ACHN (cell line): ENCODE results near the gene TATDN2.
A peak's percentile ranks its signal among the peaks of the same experiment; 100 is the strongest.

ENCODE experiments used
- DNase-seq: peaks from one replicate; pipeline ENCODE4 v3.0.0-alpha.2; 2015
- in situ Hi-C: cut with HindIII; loops from 2 replicates; pipeline ENCODE4 v1.10.0; 2017; ENCODE audit warnings: low sequenced_read_pairs, low pct_ligation_motif_present, low pct_unique_long_range_greater_than_20kb

TATDN2 gene

GRCh38 chr3:10233988-10234387 lies 14.3 kb upstream of the TATDN2 start:
- DNase-seq, result no peak
- in situ Hi-C loops, result no loop called here

DNA sequence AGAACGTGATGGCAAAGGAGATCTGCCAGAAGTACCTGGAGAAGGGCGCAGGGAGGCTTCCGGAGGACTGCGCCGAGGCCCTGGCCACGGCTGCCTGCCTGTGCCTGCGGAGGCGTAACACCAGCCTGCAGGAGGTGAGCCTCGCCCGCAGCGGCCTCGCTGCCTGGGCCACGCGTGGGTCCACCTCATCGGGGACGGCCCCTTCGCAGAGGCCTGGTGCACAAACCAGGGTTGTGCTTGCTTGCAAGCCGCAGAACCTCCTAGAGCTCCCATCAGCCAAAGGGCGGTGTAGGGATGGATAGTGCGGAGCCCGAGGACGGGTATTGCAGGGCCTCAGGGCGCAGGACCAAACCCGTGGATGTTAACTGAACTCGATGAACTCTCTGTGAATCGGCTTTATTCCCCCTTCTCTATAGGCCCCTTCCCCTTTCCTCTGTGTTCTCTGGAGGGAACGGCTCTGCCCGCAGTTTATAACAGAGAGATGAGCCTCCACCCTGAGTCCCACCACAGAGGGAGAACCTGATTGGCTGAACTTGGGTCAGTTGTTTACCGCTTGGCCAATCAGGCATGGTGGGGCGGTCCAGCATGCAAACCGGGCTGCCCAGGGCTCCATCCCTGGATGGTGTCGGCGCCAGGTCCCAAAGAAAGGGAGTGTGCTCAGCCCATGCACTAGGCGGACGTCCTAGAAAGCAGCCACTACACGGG lies 13.6 kb upstream of the TATDN2 start:
- DNase-seq, result no peak
- in situ Hi-C loops, result no loop called here

- DNase-seq, result no peak
- in situ Hi-C loops, result no loop called here
Measured at GRCh38 chr3:10235551-10235950, 12.7 kb upstream of the TATDN2 start.

DNA sequence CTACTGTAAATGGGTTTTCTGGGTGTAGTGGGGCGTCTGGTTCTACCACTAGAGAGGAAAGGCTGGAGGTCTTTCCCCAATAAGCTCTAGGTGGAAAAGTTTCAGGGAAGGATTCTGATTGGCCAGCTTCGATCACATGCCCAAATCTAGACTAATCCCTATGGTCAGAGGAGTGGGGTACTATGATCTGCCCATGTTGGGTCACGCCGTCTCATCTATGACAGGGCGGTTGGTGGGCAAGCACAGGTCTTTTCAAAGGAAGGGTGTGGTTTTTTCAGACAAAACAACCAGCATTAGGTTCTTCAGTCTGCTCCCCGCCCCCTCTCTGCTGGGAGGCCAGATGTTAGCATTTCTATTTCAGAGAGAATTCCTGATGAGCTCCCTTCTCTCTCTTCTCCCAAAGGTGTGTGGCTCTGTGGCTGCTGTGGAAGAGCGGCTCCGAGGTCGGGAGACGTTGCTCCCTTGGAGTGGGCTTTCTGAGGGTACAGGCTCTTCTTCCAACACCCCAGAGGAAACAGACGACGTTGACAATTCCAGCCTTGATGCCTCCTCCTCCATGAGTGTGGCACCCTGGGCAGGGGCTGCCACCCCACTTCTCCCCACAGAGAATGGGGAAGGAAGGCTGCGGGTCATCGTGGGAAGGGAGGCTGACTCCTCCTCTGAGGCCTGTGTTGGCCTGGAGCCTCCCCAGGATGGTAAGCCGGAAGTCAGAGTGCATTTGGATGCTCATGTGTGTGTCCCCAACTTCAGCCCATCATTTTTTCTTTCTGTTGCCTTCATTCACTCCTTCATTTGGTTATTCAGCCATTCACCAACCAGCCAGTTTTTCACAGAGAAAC lies 9.7 kb upstream of the TATDN2 start:
- in situ Hi-C loops, result no loop called here
- no peak for DNase-seq

GRCh38 chr3:10240799-10241198 lies 7.5 kb upstream of the TATDN2 start:
- no peak for DNase-seq
- in situ Hi-C loops, result no loop called here

DNA sequence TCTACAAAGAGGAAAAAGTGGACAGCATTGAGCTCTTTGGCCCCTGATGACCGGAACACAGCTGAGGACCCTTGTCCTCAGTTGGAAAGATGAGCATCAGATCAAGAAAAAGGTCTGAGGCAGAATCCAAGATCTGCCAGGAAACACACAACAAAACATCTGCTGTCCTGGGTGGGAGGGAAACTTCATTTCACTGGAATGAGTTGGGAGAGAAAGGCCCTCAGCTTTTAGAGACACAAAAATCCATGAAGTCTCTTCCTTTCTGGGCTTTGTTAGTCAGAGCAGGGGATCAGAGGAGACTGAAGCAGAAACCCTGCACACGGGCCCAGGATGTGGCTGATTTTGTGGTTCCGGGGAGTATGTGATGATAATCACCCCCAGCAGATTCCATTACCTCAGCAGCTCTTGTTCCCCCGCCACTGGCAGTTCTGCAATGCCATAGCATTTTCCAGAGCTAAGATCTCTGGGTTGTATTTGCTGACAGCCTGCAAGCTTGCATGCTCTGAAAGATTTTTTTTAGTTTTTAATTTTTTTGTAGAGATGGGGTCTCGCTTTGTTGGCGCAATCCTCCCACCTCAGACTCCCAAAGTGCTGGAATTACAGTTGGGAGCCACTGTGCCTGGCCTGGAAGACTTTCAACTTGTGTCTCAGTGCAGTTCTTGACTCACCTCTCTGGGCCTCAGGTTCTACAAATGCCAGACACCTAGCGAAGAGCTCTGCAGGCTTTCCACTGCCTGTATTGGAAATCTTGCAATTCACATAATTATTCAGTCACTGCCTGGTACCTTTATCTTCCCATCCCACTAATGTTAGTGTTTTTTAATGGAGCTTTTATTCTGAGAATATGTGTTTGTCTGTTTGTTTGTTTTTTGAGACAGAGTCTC lies 5.8 kb upstream of the TATDN2 start:
- DNase-seq, result peak; percentile 49
- in situ Hi-C loops, result no loop called here

DNA sequence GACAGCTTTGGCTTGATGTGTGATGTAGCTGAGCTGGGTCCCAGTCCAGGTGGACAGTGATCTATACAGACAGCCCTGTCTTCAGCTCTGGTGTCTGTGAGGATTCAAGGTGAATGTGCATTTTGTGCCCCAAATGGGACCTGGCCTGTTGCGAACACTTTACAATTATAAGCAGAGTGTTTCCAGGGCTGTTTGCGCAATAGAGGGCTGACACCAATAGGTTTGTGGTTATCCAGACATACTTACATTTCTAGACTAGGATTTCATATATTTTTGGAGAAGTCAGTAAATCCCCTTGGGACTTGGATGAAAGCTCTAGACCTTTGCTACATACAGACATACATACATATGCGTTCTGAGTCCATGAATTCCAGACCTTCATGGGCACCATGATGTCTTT lies 4.2 kb upstream of the TATDN2 start:
- in situ Hi-C loops, result no loop called here
- DNase-seq, result no peak

DNA sequence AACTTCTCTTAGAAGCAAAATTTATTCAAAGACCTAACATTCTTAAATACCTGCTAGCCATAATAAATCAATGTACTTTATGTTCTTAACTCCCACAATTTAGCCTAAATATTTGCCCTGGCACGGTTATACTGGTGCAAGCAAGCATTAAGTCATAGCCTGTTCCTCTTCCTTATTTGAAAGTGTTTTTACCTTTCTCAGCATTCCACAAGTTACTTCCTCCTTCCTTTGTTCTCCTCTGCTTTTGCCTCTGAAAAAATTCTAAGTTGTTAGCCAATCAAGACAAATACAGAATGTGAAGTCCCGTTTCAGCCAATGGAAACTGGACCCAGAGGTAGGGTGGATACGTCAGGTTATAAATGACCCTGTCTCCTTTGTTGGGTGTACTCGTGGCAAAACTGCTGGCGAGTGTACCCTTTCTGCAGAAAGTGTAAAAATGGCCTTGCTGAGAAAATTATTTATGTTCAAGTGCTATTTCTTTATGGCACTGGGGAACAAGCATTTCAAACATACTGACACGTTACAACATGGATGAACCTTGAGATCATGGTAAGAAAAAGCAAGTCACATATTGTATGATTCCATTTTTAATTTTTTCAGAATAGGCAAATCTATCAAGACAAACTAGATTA lies 3.1 kb upstream of the TATDN2 start:
- no peak for DNase-seq
- in situ Hi-C loops, result no loop called here

- DNase-seq, result no peak
- in situ Hi-C loops, result no loop called here
Measured at GRCh38 chr3:10247679-10248183, 528 bp upstream of the TATDN2 start.

GRCh38 chr3:10248984-10249748 lies 907 bp downstream of the TATDN2 start:
- peak; percentile 18 for DNase-seq
- in situ Hi-C loops, result no loop called here

DNA sequence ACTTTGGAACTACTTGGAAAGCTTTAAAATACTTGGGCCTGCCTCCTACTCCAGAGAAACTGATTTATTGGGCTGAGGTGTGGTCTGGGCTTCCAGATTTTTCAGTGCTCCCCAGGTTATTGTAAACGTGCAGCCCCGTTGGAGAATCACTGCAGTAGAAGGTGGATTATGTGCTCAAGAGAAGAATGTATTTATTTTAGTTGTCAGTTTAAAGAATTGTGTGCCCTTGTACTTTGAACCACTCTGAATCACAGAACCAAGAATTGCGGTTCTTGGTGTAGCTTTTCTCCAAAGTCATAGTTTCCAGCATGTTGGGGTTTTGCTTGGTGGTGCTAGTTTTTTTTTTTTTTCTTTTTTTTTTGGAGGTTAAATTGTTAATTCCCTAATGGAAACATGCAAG lies 1.6 kb downstream of the TATDN2 start:
- DNase-seq, result no peak
- in situ Hi-C loops, result no loop called here

- in situ Hi-C loops, result no loop called here
- no peak for DNase-seq
Measured at GRCh38 chr3:10251006-10251405, 2.7 kb downstream of the TATDN2 start.

DNA sequence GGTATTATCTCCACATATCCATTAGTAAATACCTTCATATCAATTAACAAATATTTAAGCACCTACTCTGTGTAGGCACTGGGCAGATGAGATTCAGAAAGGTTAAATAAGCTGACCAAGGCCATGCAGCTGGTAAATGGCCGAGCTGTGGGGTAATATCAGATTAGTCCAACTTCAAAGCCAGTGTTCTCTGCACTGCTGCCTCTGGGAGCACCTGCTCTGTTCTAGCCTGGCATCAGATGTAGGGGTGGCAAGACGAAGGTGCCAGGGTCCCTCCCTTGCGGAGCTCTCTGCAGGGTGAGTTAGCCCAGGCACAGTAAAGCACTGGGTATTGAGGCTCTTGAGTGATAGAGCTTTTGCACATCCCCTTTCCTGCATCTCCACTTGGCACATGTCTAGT lies 5.5 kb downstream of the TATDN2 start:
- DNase-seq, result no peak
- in situ Hi-C loops, result no loop called here

- no peak for DNase-seq
- in situ Hi-C loops, result no loop called here
Measured at GRCh38 chr3:10255835-10256234, 7.6 kb downstream of the TATDN2 start.

- no peak for DNase-seq
- in situ Hi-C loops, result no loop called here
Measured at GRCh38 chr3:10259036-10259435, 10.8 kb downstream of the TATDN2 start.

- DNase-seq, result no peak
- in situ Hi-C loops, result no loop called here
Measured at GRCh38 chr3:10259798-10260197, 11.5 kb downstream of the TATDN2 start.

DNA sequence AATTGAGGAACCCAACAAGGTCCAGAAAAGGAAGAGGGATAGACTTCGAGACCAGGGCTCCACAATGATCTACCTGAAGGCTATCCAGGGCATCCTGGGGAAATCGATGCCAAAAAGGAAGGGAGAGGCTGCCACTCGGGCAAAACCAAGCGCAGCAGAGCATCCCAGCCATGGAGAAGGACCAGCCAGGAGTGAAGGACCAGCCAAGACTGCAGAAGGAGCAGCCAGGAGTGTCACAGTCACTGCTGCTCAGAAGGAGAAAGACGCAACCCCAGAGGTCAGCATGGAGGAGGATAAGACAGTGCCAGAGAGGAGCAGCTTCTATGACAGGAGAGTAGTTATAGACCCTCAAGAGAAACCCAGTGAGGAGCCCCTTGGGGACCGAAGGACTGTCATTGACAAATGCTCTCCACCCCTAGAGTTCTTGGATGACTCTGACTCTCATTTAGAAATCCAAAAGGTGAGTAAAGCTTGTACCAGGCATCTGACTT lies 12.0 kb downstream of the TATDN2 start:
- in situ Hi-C loops, result no loop called here

GRCh38 chr3:10262027-10262426 lies 13.8 kb downstream of the TATDN2 start:
- in situ Hi-C loops, result no loop called here
- no peak for DNase-seq

More for the DNA sequence above, 12.0 kb downstream of the TATDN2 start:
- no peak for DNase-seq
